Lower lobe of right lung (tissue), 2 donors: Measurements from ENCODE around the gene TP63. TPM values are rescaled to one million over a fixed set of nuclear protein-coding genes. Genes with fewer than 3 reads are reported as not detected.

Experiments
- ATAC-seq, 2 donors: fragments of 200-7000 bp; cut with Tn5 transposase; one replicate each; pipeline ENCODE4 v1.9.1; 2020 to 2022; ENCODE audit warnings: mild to moderate bottlenecking in 2 of 2, moderate library complexity in 2 of 2
- DNase-seq: peaks from one replicate; pipeline ENCODE4 v3.0.0-alpha.2; 2020
- H3K27ac ChIP-seq: fragments of 200-600 bp; one replicate; pipeline ENCODE4 v1.8.0; 2022
- H3K27me3 ChIP-seq: fragments of 200-600 bp; one replicate; pipeline ENCODE4 v1.8.0; 2022; ENCODE audit warnings: low read depth
- H3K36me3 ChIP-seq: fragments of 200-600 bp; one replicate; pipeline ENCODE4 v1.8.0; 2022; ENCODE audit warnings: mild to moderate bottlenecking
- H3K4me1 ChIP-seq: fragments of 200-600 bp; one replicate; pipeline ENCODE4 v1.8.0; 2022
- H3K4me3 ChIP-seq: fragments of 200-600 bp; one replicate; pipeline ENCODE4 v1.8.0; 2022; ENCODE audit warnings: mild to moderate bottlenecking
- H3K9me3 ChIP-seq: fragments of 200-600 bp; one replicate; pipeline ENCODE4 v1.8.0; 2022
- intact Hi-C: fragments of 100-400 bp; cut with DNase I; formaldehyde crosslinking; loops from one replicate; pipeline ENCODE4 v1.11.0; 2022
- total RNA-seq: library from RNA; stranded (reverse); fragmentation: NEBNext Ultra II Directional; extraction: Animal tissue kit (Norgen Biotek cat#: 25700); gene quantifications from one replicate; pipeline ENCODE4 v1.2.1, GENCODE V29; 2021
- TF ChIP-seq, protein P1 (sequence below): fragments of 200-600 bp; IDR thresholded peaks from one replicate; pipeline ENCODE4 v1.8.0; 2022; ENCODE audit warnings: antibody characterized with exemption, mild to moderate bottlenecking
- donor health status: DM: no; HTN: yes; CAD: no; lungs with severe emphysema.

Gene TP63
- total RNA-seq, 1 donor from 2014 or later = 2.1 TPM

DNA sequence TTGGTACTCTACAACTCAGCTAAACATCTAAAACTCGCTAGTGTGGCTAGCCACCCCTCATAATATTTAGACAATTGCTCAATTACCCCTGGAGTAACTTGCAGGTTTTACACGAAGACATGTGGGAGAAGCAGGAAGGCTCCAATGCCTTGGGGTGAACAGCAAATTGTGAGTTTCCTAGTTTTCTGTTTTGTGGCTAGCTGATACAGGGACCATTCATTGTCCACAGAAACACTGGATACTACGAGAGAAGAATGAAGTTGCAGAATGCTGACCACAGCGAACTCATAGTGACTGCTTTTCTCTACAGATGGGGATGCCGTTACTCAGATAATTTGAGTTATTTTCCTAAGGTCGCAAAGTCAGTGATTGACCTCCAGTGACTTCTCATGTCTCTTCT, 276.6 kb downstream of the TP63 start:
- H3K4me1 ChIP-seq = no peaks in the 10 kb centered on the region
- no peaks in the 10 kb centered on the region for H3K9me3 ChIP-seq
- TF ChIP-seq, protein P1, sequence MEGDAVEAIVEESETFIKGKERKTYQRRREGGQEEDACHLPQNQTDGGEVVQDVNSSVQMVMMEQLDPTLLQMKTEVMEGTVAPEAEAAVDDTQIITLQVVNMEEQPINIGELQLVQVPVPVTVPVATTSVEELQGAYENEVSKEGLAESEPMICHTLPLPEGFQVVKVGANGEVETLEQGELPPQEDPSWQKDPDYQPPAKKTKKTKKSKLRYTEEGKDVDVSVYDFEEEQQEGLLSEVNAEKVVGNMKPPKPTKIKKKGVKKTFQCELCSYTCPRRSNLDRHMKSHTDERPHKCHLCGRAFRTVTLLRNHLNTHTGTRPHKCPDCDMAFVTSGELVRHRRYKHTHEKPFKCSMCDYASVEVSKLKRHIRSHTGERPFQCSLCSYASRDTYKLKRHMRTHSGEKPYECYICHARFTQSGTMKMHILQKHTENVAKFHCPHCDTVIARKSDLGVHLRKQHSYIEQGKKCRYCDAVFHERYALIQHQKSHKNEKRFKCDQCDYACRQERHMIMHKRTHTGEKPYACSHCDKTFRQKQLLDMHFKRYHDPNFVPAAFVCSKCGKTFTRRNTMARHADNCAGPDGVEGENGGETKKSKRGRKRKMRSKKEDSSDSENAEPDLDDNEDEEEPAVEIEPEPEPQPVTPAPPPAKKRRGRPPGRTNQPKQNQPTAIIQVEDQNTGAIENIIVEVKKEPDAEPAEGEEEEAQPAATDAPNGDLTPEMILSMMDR = no peak
- no peaks in the 10 kb centered on the region for H3K27me3 ChIP-seq
- ATAC-seq (no peak), DNase-seq (no peak)
- no peak overlapping the region for H3K4me3 ChIP-seq
- no peaks in the 10 kb centered on the region for H3K36me3 ChIP-seq
- no peak overlapping the region for H3K27ac ChIP-seq
- intact Hi-C loops = no loop called here

DNA sequence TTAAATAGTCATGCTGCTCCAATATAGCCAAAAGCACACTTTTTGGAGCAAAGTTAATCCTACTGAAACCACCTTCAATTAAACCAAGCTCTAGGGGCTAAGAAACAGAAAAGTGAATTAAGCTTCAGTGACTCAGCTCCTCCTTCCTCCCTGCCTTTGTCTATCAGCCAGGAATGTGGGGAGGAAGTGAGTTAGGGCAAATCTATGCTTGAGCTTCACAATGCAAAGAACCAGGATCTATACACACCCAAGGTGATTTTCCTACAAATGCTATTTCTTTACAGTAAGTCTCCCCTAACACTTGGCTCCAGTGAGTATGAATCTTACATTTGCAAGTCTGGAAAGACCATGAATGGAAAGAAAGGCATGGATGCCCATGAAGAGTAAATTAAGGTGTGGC, 277.5 kb downstream of the TP63 start:
- no peak overlapping the region for H3K4me3 ChIP-seq
- H3K36me3 ChIP-seq = no peaks in the 10 kb centered on the region
- DNase-seq (no peak), ATAC-seq (no peak)
- intact Hi-C loops = no loop called here
- H3K27ac ChIP-seq = no peak overlapping the region
- no peaks in the 10 kb centered on the region for H3K4me1 ChIP-seq
- no peaks in the 10 kb centered on the region for H3K27me3 ChIP-seq
- TF ChIP-seq, protein P1 = no peak
- no peaks in the 10 kb centered on the region for H3K9me3 ChIP-seq

DNA sequence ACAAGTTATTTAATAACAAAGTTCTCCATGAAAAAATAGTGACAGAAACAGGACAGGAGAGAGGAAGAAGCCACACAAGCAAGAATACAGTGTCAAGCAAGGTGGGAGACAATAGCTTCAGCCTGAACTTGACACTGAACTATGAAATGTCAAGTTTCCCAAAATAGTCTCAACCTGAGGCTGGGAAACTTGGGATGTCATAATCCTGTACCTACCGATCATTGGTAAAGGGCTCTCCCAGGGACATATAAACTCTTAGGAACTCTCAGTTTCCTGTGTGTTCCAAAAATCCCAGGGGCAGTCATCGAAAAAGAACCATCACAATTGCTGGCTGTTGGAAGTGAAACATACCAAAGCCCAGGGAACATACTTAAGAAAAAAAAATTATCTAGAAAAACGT, 277.9 kb downstream of the TP63 start:
- Histone ChIP-seq H3K4me3 (no peak overlapping the region), H3K27me3 (no peaks in the 10 kb centered on the region), H3K36me3 (no peaks in the 10 kb centered on the region), H3K4me1 (no peaks in the 10 kb centered on the region), H3K27ac (no peak overlapping the region), H3K9me3 (no peaks in the 10 kb centered on the region)
- no peak for ATAC-seq
- no peak for DNase-seq
- TF ChIP-seq, protein P1 = no peak
- intact Hi-C loops = no loop called here

DNA sequence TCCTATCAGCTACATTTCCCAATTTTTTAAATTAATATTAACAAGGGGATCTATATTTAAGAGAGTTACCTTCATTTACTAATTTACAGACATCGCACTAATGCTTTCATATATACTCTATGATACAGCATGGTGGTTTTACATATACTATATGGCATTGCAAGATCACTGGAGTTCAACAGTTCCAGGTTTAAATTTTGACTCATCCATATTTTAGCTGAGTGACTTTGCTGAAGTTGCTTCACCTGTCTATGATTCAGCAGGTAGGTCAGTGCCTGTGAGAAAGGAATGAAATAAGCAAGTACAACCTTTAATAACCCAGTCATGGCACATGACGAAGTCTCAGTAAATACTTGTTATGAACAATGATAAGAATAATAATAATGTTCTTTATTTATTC, 278.4 kb downstream of the TP63 start:
- no peaks in the 10 kb centered on the region for H3K36me3 ChIP-seq
- H3K9me3 ChIP-seq = no peaks in the 10 kb centered on the region
- H3K4me1 ChIP-seq = no peaks in the 10 kb centered on the region
- intact Hi-C loops = no loop called here
- DNase-seq (no peak), ATAC-seq (no peak)
- TF ChIP-seq, protein P1 = no peak
- no peak overlapping the region for H3K27ac ChIP-seq
- H3K4me3 ChIP-seq = no peak overlapping the region
- no peaks in the 10 kb centered on the region for H3K27me3 ChIP-seq

DNA sequence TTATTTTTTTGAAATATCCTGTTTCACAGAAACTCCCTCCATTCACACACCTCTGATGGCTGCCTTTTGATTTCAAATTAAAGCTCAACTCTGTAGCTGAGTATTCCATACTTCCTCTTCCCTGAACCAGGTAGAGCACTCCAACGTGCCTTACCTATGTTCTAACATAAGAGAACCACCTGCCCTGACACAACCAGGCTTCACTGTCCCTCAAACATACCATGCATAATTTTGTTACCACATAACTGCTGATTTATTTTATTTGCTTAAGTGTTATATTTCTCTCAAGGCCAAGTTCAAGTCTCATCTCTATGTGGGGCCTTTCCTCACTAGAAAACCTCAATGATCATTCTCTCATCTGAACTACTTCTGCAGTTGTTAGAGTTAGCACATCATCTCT, 279.8 kb downstream of the TP63 start:
- no peaks in the 10 kb centered on the region for H3K9me3 ChIP-seq
- no peaks in the 10 kb centered on the region for H3K27me3 ChIP-seq
- no peaks in the 10 kb centered on the region for H3K4me1 ChIP-seq
- no peak overlapping the region for H3K27ac ChIP-seq
- no peak overlapping the region for H3K4me3 ChIP-seq
- H3K36me3 ChIP-seq = no peaks in the 10 kb centered on the region
- TF ChIP-seq, protein P1 = no peak
- intact Hi-C loops = no loop called here
- DNase-seq = no peak
- no peak for ATAC-seq

DNA sequence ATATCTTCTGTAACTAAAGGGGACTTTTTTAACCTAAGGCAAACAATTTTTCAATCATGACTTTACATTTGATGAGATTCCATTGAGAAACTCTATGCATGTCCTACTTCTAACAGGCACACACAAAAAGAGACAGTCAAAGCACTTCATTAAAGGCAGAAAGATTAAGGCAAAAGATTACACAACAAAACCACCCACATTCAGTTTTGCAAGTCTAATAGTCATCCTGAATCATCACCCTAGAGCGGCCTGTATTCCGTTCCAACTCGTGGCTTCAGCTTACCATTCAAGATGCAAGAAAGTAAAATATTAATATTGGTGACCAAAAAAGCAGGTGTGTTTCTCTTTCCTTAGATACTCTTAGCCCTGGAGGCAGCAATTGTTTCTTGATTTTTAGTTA, 283.6 kb downstream of the TP63 start:
- DNase-seq (no peak), ATAC-seq (peak in 1 of 2 donors; percentile 31)
- Histone ChIP-seq H3K36me3 (no peaks in the 10 kb centered on the region), H3K4me1 (no peaks in the 10 kb centered on the region), H3K9me3 (no peaks in the 10 kb centered on the region), H3K27me3 (no peaks in the 10 kb centered on the region), H3K4me3 (no peak overlapping the region), H3K27ac (no peak overlapping the region)
- TF ChIP-seq, protein P1 = no peak
- intact Hi-C loops = no loop called here
